HCT116 (cell line): ENCODE data around the gene GALNT13. TPM values are rescaled to one million over a fixed set of nuclear protein-coding genes. Genes with fewer than 3 reads are reported as not detected.

ENCODE experiments used
- ATAC-seq: fragments of 200-7000 bp; cut with Tn5 transposase; 2 replicates; pipeline ENCODE4 v1.9.1; 2020; ENCODE audit warnings: mild to moderate bottlenecking, moderate library complexity
- BruUV-seq: library from RNA; stranded (reverse); fragments of 400-500 nt; replicated peaks from 2 replicates; lab custom pipeline; 2021; lab: Mats Ljungman, UMichigan
- CTCF ChIA-PET: fragments of 300-600 bp; sonication (Branson Sonifier 250); formaldehyde crosslinking; loops from one replicate; lab custom pipeline; 2021; ENCODE audit warnings: antibody characterized with exemption; lab: Charles Lee
- POLR2A ChIA-PET: fragments of 300-600, 350-600 bp; sonication (Branson Sonifier 250); formaldehyde crosslinking; loops from one replicate; lab custom pipeline; 2021; ENCODE audit warnings: antibody characterized with exemption; lab: Charles Lee
- RAD21 ChIA-PET, 2 experiments: fragments of 300-600 bp; sonication (Branson Sonifier 250); formaldehyde crosslinking; loops; one replicate each; lab custom pipeline; 2023; ENCODE audit warnings: low total read pairs in 2 of 2; ENCODE audit not compliant: uncharacterized antibody in 2 of 2, unreplicated experiment in 2 of 2, low non-redundant PET in 1 of 2; lab: Charles Lee
- DNase-seq: peaks from one replicate; pipeline ENCODE4 v3.0.0-alpha.2; 2010; ENCODE audit warnings: low read depth, low spot score
- H2AFZ ChIP-seq: fragments of 200-600 bp; shearing (Covaris generic), sonication (generic); 2 replicates; pipeline ENCODE4 v1.6.1; 2017; ENCODE audit warnings: low read depth, mixed run types, mixed read lengths, antibody characterized with exemption, low read length; ENCODE audit not compliant: poor library complexity, severe bottlenecking
- H3K27ac ChIP-seq: 2 replicates; pipeline ENCODE4 v1.5.1; 2012; ENCODE audit warnings: low read depth, low read length
- H3K27me3 ChIP-seq: fragments of 200-600 bp; sonication (generic); 2 replicates; pipeline ENCODE4 v1.6.1; 2016; ENCODE audit warnings: mixed run types, low read length, mixed read lengths; ENCODE audit not compliant: insufficient read depth
- H3K36me3 ChIP-seq, 2 experiments: fragments of 200-500 bp in 1 of 2; fragments of 200-600 bp in 1 of 2; sonication (Bioruptor generic) in 1 of 2; sonication (generic) in 1 of 2; 2 replicates each; pipeline versions ENCODE4 v1.5.1 to v1.6.1; 2014 to 2016; ENCODE audit warnings: low read length in 2 of 2, inconsistent platforms in 1 of 2, mixed read lengths in 1 of 2, mixed run types in 1 of 2; ENCODE audit not compliant: insufficient read depth in 2 of 2, control insufficient read depth in 1 of 2
- H3K4me1 ChIP-seq, 2 experiments: fragments of 200-600 bp in 1 of 2; sonication (generic) in 1 of 2; 2 replicates each; pipeline versions ENCODE4 v1.5.1 to v1.6.1; 2012 to 2017; ENCODE audit warnings: low read length in 2 of 2, inconsistent platforms in 1 of 2, mild to moderate bottlenecking in 1 of 2, mixed read lengths in 1 of 2, mixed run types in 1 of 2, moderate library complexity in 1 of 2; ENCODE audit not compliant: insufficient read depth in 2 of 2, control insufficient read depth in 1 of 2
- H3K4me2 ChIP-seq: fragments of 200-600 bp; sonication (generic); 2 replicates; pipeline ENCODE4 v1.6.1; 2017; ENCODE audit warnings: mixed run types, low read length, mixed read lengths
- H3K4me3 ChIP-seq, 2 experiments: fragments of 200-600 bp in 1 of 2; sonication (generic) in 1 of 2; replicated peaks in 1 of 2; 2 replicates each; pipeline ENCODE4 v1.5.1; 2011 to 2016; ENCODE audit warnings: low read length in 2 of 2, control low read depth in 1 of 2, low read depth in 1 of 2, mild to moderate bottlenecking in 1 of 2, mixed read lengths in 1 of 2, mixed run types in 1 of 2
- H3K79me2 ChIP-seq: fragments of 200-600 bp; sonication (generic); 2 replicates; pipeline ENCODE4 v1.6.1; 2017; ENCODE audit warnings: mild to moderate bottlenecking, mixed run types, low read length, moderate library complexity, mixed read lengths; ENCODE audit not compliant: insufficient read depth
- H3K9ac ChIP-seq: fragments of 200-600 bp; sonication (generic); 2 replicates; pipeline ENCODE4 v1.6.1; 2016; ENCODE audit warnings: low read length, mixed read lengths
- H3K9me2 ChIP-seq: fragments of 200-600 bp; sonication (generic), shearing (Covaris generic); 2 replicates; pipeline ENCODE4 v1.6.1; 2017; ENCODE audit warnings: mixed run types, mild to moderate bottlenecking, moderate library complexity; ENCODE audit not compliant: insufficient read depth
- H3K9me3 ChIP-seq, 2 experiments: fragments of 200-500 bp in 1 of 2; fragments of 200-600 bp in 1 of 2; sonication (Bioruptor generic) in 1 of 2; sonication (generic) in 1 of 2; 2 replicates each; pipeline ENCODE4 v1.6.1; 2014 to 2017; ENCODE audit warnings: low read length in 2 of 2, mixed read lengths in 2 of 2, inconsistent platforms in 1 of 2, low read depth in 1 of 2, mild to moderate bottlenecking in 1 of 2, mixed run types in 1 of 2, moderate library complexity in 1 of 2; ENCODE audit not compliant: control insufficient read depth in 1 of 2, insufficient read depth in 1 of 2
- H4K20me1 ChIP-seq: fragments of 200-600 bp; sonication (generic), shearing (Covaris generic); 2 replicates; pipeline ENCODE4 v1.6.1; 2017; ENCODE audit warnings: mixed run types, mild to moderate bottlenecking, moderate library complexity; ENCODE audit not compliant: insufficient read depth
- ATF3 ChIP-seq: IDR thresholded peaks from 2 replicates; pipeline ENCODE4 v1.6.1; 2012
- CBX3 ChIP-seq: IDR thresholded peaks from 2 replicates; pipeline ENCODE4 v1.6.1; 2012; ENCODE audit warnings: low read depth
- CEBPB ChIP-seq: IDR thresholded peaks from 2 replicates; pipeline ENCODE4 v1.6.1; 2012; ENCODE audit warnings: low read depth
- EZH2 ChIP-seq: fragments of 200-600 bp; sonication (generic); IDR thresholded peaks from 2 replicates; pipeline ENCODE4 v1.6.1; 2017; ENCODE audit warnings: antibody characterized with exemption, mixed run types
- EZH2phosphoT487 ChIP-seq: fragments of 200-600 bp; IDR thresholded peaks from 2 replicates; pipeline ENCODE4 v1.6.1; 2018; ENCODE audit warnings: antibody characterized with exemption, borderline replicate concordance
- FOSL1 ChIP-seq: IDR thresholded peaks from 2 replicates; pipeline ENCODE4 v1.6.1; 2012; ENCODE audit warnings: low read depth
- JUND ChIP-seq: IDR thresholded peaks from 2 replicates; pipeline ENCODE4 v1.6.1; 2012
- MAX ChIP-seq: IDR thresholded peaks from 2 replicates; pipeline ENCODE4 v1.6.1; 2012
- POLR2A ChIP-seq: IDR thresholded peaks from 2 replicates; pipeline ENCODE4 v1.7.0; 2011; ENCODE audit warnings: borderline replicate concordance; ENCODE audit not compliant: insufficient read depth, insufficient read length; ENCODE audit errors: extremely low read depth
- POLR2AphosphoS5 ChIP-seq: IDR thresholded peaks from 2 replicates; pipeline ENCODE4 v1.6.1; 2011; ENCODE audit warnings: mild to moderate bottlenecking, low read depth, low read length, moderate library complexity
- SIN3A ChIP-seq: IDR thresholded peaks from 2 replicates; pipeline ENCODE4 v1.6.1; 2012; ENCODE audit warnings: low read depth
- SP1 ChIP-seq: IDR thresholded peaks from 2 replicates; pipeline ENCODE4 v1.6.1; 2012; ENCODE audit warnings: low read depth
- SRF ChIP-seq: IDR thresholded peaks from 2 replicates; pipeline ENCODE4 v1.6.1; 2012; ENCODE audit warnings: low read depth
- TCF7L2 ChIP-seq: IDR thresholded peaks from 2 replicates; pipeline ENCODE4 v1.7.0; 2011; ENCODE audit warnings: borderline replicate concordance, inconsistent platforms; ENCODE audit not compliant: insufficient read depth, insufficient read length; ENCODE audit errors: extremely low read depth
- YY1 ChIP-seq: IDR thresholded peaks from 2 replicates; pipeline ENCODE4 v1.6.1; 2011; ENCODE audit warnings: low read length, low read depth, moderate library complexity, mild to moderate bottlenecking; ENCODE audit not compliant: insufficient replicate concordance; ENCODE audit errors: extremely low read depth
- ZFX ChIP-seq: fragments of 450-650 bp; IDR thresholded peaks from 2 replicates; pipeline ENCODE4 v1.6.1; 2017
- ZNF274 ChIP-seq: fragments of 200-500 bp; sonication (Bioruptor generic); IDR thresholded peaks from 2 replicates; pipeline ENCODE4 v1.6.1; 2014; ENCODE audit warnings: mild to moderate bottlenecking, low read depth, low read length, inconsistent platforms
- intact Hi-C: fragments of 100-400 bp; cut with micrococcal nuclease; formaldehyde crosslinking; loops from 2 replicates; pipeline ENCODE4 v1.10.0; 2022
- total RNA-seq: library from RNA; stranded (reverse); gene quantifications from one replicate; pipeline ENCODE4 v1.2.1, GENCODE V29; 2021; ENCODE audit not compliant: unreplicated experiment
- TF ChIP-seq, protein P1 (sequence below): IDR thresholded peaks from 2 replicates; pipeline ENCODE4 v1.6.1; 2011; ENCODE audit warnings: mild to moderate bottlenecking, low read length, moderate library complexity; ENCODE audit not compliant: insufficient replicate concordance; ENCODE audit errors: extremely low read depth
- TF ChIP-seq, protein P2 (sequence below): IDR thresholded peaks from 2 replicates; pipeline ENCODE4 v1.6.1; 2012; ENCODE audit warnings: low read depth
- TF ChIP-seq, protein P3 (sequence below), 3 experiments: fragments of 200-600 bp in 1 of 3; sonication (generic) in 1 of 3; IDR thresholded peaks in 2 of 3; conservative IDR thresholded peaks in 1 of 3; 2 replicates each; pipeline ENCODE4 v1.5.1; 2012 to 2017; ENCODE audit warnings: low read depth in 2 of 3, low read length in 2 of 3, antibody characterized with exemption in 1 of 3, borderline replicate concordance in 1 of 3, control low read depth in 1 of 3, mild to moderate bottlenecking in 1 of 3, mixed read lengths in 1 of 3, mixed run types in 1 of 3, moderate library complexity in 1 of 3; ENCODE audit not compliant: insufficient read depth in 1 of 3

GALNT13 gene
- total RNA-seq, 1 experiment from 2014 or later, result 0.44 TPM

- ChIA-PET POLR2A (no interaction called here), RAD21 (no interaction called here), CTCF (no interaction called here)
- no peaks in the 10 kb centered on the region for H3K27me3 ChIP-seq
- no peaks in the 10 kb centered on the region for H4K20me1 ChIP-seq
- DNase-seq (no peak), ATAC-seq (no peak)
- no peaks in the 10 kb centered on the region for H3K36me3 ChIP-seq
- H3K9me3 ChIP-seq, result no peaks in the 10 kb centered on the region
- no peaks in the 10 kb centered on the region for H3K79me2 ChIP-seq
- no peak overlapping the region for H3K4me3 ChIP-seq
- H3K9me2 ChIP-seq, result no peaks in the 10 kb centered on the region
- H2AFZ ChIP-seq, result no peak overlapping the region
- H3K9ac ChIP-seq, result no peak overlapping the region
- H3K27ac ChIP-seq, result no peak overlapping the region
- no peak overlapping the region for H3K4me2 ChIP-seq
- intact Hi-C loops, result no loop called here
- no peak for TF ChIP-seq ATF3
- no peak for TF ChIP-seq SRF
- TF ChIP-seq EZH2, result no peak
- no peak for TF ChIP-seq CEBPB
- TF ChIP-seq POLR2AphosphoS5, result no peak
- TF ChIP-seq POLR2A, result no peak
- no peak for TF ChIP-seq TCF7L2
- TF ChIP-seq, protein P1, sequence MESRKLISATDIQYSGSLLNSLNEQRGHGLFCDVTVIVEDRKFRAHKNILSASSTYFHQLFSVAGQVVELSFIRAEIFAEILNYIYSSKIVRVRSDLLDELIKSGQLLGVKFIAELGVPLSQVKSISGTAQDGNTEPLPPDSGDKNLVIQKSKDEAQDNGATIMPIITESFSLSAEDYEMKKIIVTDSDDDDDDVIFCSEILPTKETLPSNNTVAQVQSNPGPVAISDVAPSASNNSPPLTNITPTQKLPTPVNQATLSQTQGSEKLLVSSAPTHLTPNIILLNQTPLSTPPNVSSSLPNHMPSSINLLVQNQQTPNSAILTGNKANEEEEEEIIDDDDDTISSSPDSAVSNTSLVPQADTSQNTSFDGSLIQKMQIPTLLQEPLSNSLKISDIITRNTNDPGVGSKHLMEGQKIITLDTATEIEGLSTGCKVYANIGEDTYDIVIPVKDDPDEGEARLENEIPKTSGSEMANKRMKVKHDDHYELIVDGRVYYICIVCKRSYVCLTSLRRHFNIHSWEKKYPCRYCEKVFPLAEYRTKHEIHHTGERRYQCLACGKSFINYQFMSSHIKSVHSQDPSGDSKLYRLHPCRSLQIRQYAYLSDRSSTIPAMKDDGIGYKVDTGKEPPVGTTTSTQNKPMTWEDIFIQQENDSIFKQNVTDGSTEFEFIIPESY, result no peak
- TF ChIP-seq FOSL1, result no peak
- TF ChIP-seq EZH2phosphoT487, result no peak
- no peak for TF ChIP-seq MAX
- no peak for TF ChIP-seq ZFX
- no peak for TF ChIP-seq ZNF274
- TF ChIP-seq, protein P2, sequence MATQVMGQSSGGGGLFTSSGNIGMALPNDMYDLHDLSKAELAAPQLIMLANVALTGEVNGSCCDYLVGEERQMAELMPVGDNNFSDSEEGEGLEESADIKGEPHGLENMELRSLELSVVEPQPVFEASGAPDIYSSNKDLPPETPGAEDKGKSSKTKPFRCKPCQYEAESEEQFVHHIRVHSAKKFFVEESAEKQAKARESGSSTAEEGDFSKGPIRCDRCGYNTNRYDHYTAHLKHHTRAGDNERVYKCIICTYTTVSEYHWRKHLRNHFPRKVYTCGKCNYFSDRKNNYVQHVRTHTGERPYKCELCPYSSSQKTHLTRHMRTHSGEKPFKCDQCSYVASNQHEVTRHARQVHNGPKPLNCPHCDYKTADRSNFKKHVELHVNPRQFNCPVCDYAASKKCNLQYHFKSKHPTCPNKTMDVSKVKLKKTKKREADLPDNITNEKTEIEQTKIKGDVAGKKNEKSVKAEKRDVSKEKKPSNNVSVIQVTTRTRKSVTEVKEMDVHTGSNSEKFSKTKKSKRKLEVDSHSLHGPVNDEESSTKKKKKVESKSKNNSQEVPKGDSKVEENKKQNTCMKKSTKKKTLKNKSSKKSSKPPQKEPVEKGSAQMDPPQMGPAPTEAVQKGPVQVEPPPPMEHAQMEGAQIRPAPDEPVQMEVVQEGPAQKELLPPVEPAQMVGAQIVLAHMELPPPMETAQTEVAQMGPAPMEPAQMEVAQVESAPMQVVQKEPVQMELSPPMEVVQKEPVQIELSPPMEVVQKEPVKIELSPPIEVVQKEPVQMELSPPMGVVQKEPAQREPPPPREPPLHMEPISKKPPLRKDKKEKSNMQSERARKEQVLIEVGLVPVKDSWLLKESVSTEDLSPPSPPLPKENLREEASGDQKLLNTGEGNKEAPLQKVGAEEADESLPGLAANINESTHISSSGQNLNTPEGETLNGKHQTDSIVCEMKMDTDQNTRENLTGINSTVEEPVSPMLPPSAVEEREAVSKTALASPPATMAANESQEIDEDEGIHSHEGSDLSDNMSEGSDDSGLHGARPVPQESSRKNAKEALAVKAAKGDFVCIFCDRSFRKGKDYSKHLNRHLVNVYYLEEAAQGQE, result no peak
- TF ChIP-seq YY1, result no peak
- no peak for TF ChIP-seq CBX3
- TF ChIP-seq SP1, result no peak
- TF ChIP-seq, protein P3, sequence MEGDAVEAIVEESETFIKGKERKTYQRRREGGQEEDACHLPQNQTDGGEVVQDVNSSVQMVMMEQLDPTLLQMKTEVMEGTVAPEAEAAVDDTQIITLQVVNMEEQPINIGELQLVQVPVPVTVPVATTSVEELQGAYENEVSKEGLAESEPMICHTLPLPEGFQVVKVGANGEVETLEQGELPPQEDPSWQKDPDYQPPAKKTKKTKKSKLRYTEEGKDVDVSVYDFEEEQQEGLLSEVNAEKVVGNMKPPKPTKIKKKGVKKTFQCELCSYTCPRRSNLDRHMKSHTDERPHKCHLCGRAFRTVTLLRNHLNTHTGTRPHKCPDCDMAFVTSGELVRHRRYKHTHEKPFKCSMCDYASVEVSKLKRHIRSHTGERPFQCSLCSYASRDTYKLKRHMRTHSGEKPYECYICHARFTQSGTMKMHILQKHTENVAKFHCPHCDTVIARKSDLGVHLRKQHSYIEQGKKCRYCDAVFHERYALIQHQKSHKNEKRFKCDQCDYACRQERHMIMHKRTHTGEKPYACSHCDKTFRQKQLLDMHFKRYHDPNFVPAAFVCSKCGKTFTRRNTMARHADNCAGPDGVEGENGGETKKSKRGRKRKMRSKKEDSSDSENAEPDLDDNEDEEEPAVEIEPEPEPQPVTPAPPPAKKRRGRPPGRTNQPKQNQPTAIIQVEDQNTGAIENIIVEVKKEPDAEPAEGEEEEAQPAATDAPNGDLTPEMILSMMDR (IDR thresholded peaks at IDR 0.05 in 2 of 3, conservative IDR thresholded peaks at IDR 0.05 in 1 of 3; ENCODE audit: borderline replicate concordance in 1 of 3, insufficient read depth in 1 of 3, low read depth in 2 of 3, low read length in 2 of 3), result no peak
- TF ChIP-seq SIN3A, result no peak
- no peak for TF ChIP-seq JUND
- H3K4me1 ChIP-seq, result no peaks in the 10 kb centered on the region
- no TSS peak for BruUV-seq
Measured at GRCh38 chr2:154233231-154233630, 361.5 kb downstream of the GALNT13 start.
